NCI-H446 treated with DMSO at 0.1 percent for 48 hours (cell line): ENCODE measurements around the gene BHLHE40.

ENCODE experiments used
- DNase-seq: peaks from one replicate; lab custom pipeline; 2025; lab: John Stamatoyannopoulos, UW

Gene BHLHE40

GRCh38 chr3:5001135-5001534, 21.9 kb downstream of the BHLHE40 start:
- DNase-seq, result no peak

GRCh38 chr3:5001805-5002173, 22.6 kb downstream of the BHLHE40 start:
- DNase-seq, result no peak

- no peak for DNase-seq
Observed at GRCh38 chr3:5002174-5002870, 23.1 kb downstream of the BHLHE40 start.

GRCh38 chr3:5002871-5003247, 23.6 kb downstream of the BHLHE40 start:
- DNase-seq, result no peak

GRCh38 chr3:5004319-5005152, 25.3 kb downstream of the BHLHE40 start:
- no peak for DNase-seq

GRCh38 chr3:5005367-5005766, 26.1 kb downstream of the BHLHE40 start:
- no peak for DNase-seq

- DNase-seq, result no peak
Observed at GRCh38 chr3:5006755-5007202, 27.5 kb downstream of the BHLHE40 start.

GRCh38 chr3:5007873-5008272, 28.6 kb downstream of the BHLHE40 start:
- no peak for DNase-seq

- no peak for DNase-seq
Observed at GRCh38 chr3:5009506-5010109, 30.4 kb downstream of the BHLHE40 start.

- DNase-seq, result no peak
Observed at GRCh38 chr3:5010140-5010539, 30.9 kb downstream of the BHLHE40 start.

- no peak for DNase-seq
Observed at GRCh38 chr3:5010706-5011554, 31.7 kb downstream of the BHLHE40 start.

GRCh38 chr3:5011555-5012256, 32.5 kb downstream of the BHLHE40 start:
- DNase-seq, result no peak

- DNase-seq, result no peak
Observed at GRCh38 chr3:5012367-5012766, 33.1 kb downstream of the BHLHE40 start.

- no peak for DNase-seq
Observed at GRCh38 chr3:5013021-5013906, 34.0 kb downstream of the BHLHE40 start.

- no peak for DNase-seq
Observed at GRCh38 chr3:5014391-5014790, 35.2 kb downstream of the BHLHE40 start.

GRCh38 chr3:5015056-5015455, 35.8 kb downstream of the BHLHE40 start:
- no peak for DNase-seq

GRCh38 chr3:5016211-5017161, 37.2 kb downstream of the BHLHE40 start:
- DNase-seq, result no peak

GRCh38 chr3:5017925-5018531, 38.8 kb downstream of the BHLHE40 start:
- peak; percentile 33 for DNase-seq
